Lower lobe of right lung (tissue), 2 donors: Measurements from ENCODE around the gene SGK2. TPM values are rescaled to one million over a fixed set of nuclear protein-coding genes. Genes with fewer than 3 reads are reported as not detected.

Source experiments
- ATAC-seq, 2 donors: fragments of 200-7000 bp; cut with Tn5 transposase; one replicate each; pipeline ENCODE4 v1.9.1; 2020 to 2022; ENCODE audit warnings: mild to moderate bottlenecking in 2 of 2, moderate library complexity in 2 of 2
- DNase-seq: peaks from one replicate; pipeline ENCODE4 v3.0.0-alpha.2; 2020
- H3K27ac ChIP-seq: fragments of 200-600 bp; one replicate; pipeline ENCODE4 v1.8.0; 2022
- H3K27me3 ChIP-seq: fragments of 200-600 bp; one replicate; pipeline ENCODE4 v1.8.0; 2022; ENCODE audit warnings: low read depth
- H3K36me3 ChIP-seq: fragments of 200-600 bp; one replicate; pipeline ENCODE4 v1.8.0; 2022; ENCODE audit warnings: mild to moderate bottlenecking
- H3K4me1 ChIP-seq: fragments of 200-600 bp; one replicate; pipeline ENCODE4 v1.8.0; 2022
- H3K4me3 ChIP-seq: fragments of 200-600 bp; one replicate; pipeline ENCODE4 v1.8.0; 2022; ENCODE audit warnings: mild to moderate bottlenecking
- H3K9me3 ChIP-seq: fragments of 200-600 bp; one replicate; pipeline ENCODE4 v1.8.0; 2022
- intact Hi-C: fragments of 100-400 bp; cut with DNase I; formaldehyde crosslinking; loops from one replicate; pipeline ENCODE4 v1.11.0; 2022
- total RNA-seq: library from RNA; stranded (reverse); fragmentation: NEBNext Ultra II Directional; extraction: Animal tissue kit (Norgen Biotek cat#: 25700); gene quantifications from one replicate; pipeline ENCODE4 v1.2.1, GENCODE V29; 2021
- TF ChIP-seq, protein P1 (sequence below): fragments of 200-600 bp; IDR thresholded peaks from one replicate; pipeline ENCODE4 v1.8.0; 2022; ENCODE audit warnings: antibody characterized with exemption, mild to moderate bottlenecking
- donor health status: DM: no; HTN: yes; CAD: no; lungs with severe emphysema.

SGK2 gene
- total RNA-seq, 1 donor from 2014 or later, result 1.2 TPM

- intact Hi-C loops, result no loop called here
- Histone ChIP-seq H3K27me3 (no peaks in the 10 kb centered on the region), H3K4me1 (no peaks in the 10 kb centered on the region), H3K9me3 (no peaks in the 10 kb centered on the region), H3K36me3 (no peaks in the 10 kb centered on the region), H3K4me3 (no peak overlapping the region), H3K27ac (no peak overlapping the region)
- no peak for ATAC-seq
- no peak for DNase-seq
- TF ChIP-seq, protein P1, sequence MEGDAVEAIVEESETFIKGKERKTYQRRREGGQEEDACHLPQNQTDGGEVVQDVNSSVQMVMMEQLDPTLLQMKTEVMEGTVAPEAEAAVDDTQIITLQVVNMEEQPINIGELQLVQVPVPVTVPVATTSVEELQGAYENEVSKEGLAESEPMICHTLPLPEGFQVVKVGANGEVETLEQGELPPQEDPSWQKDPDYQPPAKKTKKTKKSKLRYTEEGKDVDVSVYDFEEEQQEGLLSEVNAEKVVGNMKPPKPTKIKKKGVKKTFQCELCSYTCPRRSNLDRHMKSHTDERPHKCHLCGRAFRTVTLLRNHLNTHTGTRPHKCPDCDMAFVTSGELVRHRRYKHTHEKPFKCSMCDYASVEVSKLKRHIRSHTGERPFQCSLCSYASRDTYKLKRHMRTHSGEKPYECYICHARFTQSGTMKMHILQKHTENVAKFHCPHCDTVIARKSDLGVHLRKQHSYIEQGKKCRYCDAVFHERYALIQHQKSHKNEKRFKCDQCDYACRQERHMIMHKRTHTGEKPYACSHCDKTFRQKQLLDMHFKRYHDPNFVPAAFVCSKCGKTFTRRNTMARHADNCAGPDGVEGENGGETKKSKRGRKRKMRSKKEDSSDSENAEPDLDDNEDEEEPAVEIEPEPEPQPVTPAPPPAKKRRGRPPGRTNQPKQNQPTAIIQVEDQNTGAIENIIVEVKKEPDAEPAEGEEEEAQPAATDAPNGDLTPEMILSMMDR, result no peak
Observed at GRCh38 chr20:43529051-43529450, 29.8 kb upstream of the SGK2 start.

- DNase-seq, result no peak
- TF ChIP-seq, protein P1, result no peak
- no peaks in the 10 kb centered on the region for H3K4me1 ChIP-seq
- intact Hi-C loops, result no loop called here
- ATAC-seq, result no peak
- no peak overlapping the region for H3K27ac ChIP-seq
- no peaks in the 10 kb centered on the region for H3K9me3 ChIP-seq
- H3K27me3 ChIP-seq, result no peaks in the 10 kb centered on the region
- H3K36me3 ChIP-seq, result no peaks in the 10 kb centered on the region
- H3K4me3 ChIP-seq, result no peak overlapping the region
Observed at GRCh38 chr20:43529457-43530153, 29.2 kb upstream of the SGK2 start.

DNA sequence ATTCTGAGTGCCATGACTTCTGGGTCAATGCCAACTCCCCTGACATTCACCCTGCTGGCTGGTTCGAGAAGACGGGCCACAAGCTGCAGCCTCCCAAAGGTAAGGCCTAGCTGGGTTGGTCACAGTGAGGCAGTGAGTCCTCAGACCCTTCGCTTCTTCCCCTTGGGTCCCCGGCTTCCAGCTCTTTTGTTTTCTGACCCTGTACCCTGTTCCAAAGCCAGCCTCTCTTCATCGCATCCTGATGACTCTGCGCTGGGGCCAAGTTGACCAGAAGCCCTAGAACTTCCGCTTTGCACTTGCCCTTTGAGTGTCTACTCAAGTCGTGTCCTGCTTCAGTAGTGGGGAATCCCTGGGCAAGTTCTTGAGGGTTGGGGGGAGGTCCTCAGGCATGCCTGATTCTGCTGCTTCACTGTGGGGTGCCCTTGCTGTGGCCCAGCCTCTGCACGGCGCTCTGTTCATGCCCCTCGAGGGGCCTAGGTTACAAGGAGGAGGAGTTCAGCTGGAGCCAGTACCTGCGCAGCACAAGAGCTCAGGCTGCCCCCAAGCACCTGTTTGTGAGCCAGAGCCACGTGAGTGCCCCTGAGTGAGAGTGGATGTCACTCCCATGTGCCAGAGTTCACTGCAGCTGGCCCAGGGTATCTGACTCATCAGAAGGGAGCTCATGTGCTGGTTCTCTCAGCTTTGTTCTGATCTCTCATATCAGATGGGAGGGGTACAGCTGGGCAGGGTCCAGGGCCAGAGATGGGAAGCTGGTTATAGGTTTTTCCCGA is 28.3 kb upstream of the SGK2 start:
- intact Hi-C loops, result no loop called here
- peaks cover 4% of the 10 kb centered on the region for H3K36me3 ChIP-seq
- H3K4me1 ChIP-seq, result no peaks in the 10 kb centered on the region
- no peak overlapping the region for H3K27ac ChIP-seq
- TF ChIP-seq, protein P1, result no peak
- H3K9me3 ChIP-seq, result no peaks in the 10 kb centered on the region
- H3K27me3 ChIP-seq, result no peaks in the 10 kb centered on the region
- ATAC-seq, result no peak
- H3K4me3 ChIP-seq, result no peak overlapping the region
- DNase-seq, result no peak

- ATAC-seq (no peak), DNase-seq (no peak)
- Histone ChIP-seq H3K9me3 (no peaks in the 10 kb centered on the region), H3K36me3 (peaks cover 8% of the 10 kb centered on the region), H3K27me3 (no peaks in the 10 kb centered on the region), H3K4me1 (no peaks in the 10 kb centered on the region), H3K4me3 (no peak overlapping the region), H3K27ac (no peak overlapping the region)
- intact Hi-C loops, result no loop called here
- TF ChIP-seq, protein P1, result no peak
Observed at GRCh38 chr20:43531091-43531443, 27.8 kb upstream of the SGK2 start.

DNA sequence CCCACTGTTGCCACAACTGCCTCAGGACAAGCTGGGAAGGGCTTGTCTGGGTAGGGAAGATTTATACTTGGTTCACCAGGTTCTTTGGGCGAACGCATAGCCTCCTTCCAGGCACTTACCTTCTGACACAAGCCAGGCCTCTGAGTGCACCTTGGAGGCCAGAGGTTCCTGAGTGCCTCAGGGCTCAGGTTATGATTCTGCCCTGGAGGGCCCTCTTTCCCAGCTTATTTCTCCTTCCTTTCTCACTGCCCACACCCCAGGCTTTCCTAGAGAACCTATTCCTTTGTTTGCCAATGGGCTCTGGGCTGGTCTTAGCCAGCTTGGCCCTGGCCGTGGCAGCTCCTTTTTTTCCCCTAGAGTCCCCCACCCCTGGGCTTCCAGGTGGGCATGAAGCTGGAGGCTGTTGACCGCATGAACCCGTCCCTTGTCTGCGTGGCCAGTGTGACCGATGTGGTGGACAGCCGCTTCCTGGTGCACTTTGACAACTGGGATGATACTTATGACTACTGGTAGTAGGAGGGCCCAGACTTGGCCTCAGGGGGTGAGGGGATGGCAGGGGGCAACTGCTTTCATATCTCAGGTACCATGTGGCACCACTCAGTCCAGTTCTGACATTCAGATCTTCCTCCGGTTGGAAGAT is 26.3 kb upstream of the SGK2 start:
- Histone ChIP-seq H3K36me3 (peaks cover 22% of the 10 kb centered on the region), H3K27me3 (no peaks in the 10 kb centered on the region), H3K9me3 (no peaks in the 10 kb centered on the region), H3K4me3 (no peak overlapping the region), H3K27ac (no peak overlapping the region), H3K4me1 (no peaks in the 10 kb centered on the region)
- intact Hi-C loops, result no loop called here
- DNase-seq (no peak), ATAC-seq (no peak)
- TF ChIP-seq, protein P1, result no peak
